HepG2 (cell line): ENCODE data around the gene VPS37D. TPM values are rescaled to one million over a fixed set of nuclear protein-coding genes. Genes with fewer than 3 reads are reported as not detected.
A peak's percentile ranks its signal among the peaks of the same experiment; 100 is the strongest.

Experiments
- ARHGAP35 ChIP-seq: sonication (generic); formaldehyde crosslinking; IDR thresholded peaks from 2 replicates; pipeline ENCODE4 v1.9.0; 2022; ENCODE audit warnings: mild to moderate bottlenecking, inconsistent platforms, moderate library complexity, missing genetic modification reagents, borderline replicate concordance
- BCL3 ChIP-seq: sonication (generic); formaldehyde crosslinking; IDR thresholded peaks from 2 replicates; pipeline ENCODE4 v1.5.1; 2020; ENCODE audit warnings: mild to moderate bottlenecking, missing genetic modification reagents, moderate library complexity
- CEBPZ ChIP-seq: IDR thresholded peaks from 2 replicates; pipeline ENCODE4 v1.6.1; 2012; ENCODE audit warnings: low read length, improper control_type of control experiment
- KDM5B ChIP-seq: sonication (generic); formaldehyde crosslinking; IDR thresholded peaks from 2 replicates; pipeline ENCODE4 v1.4.0; 2020; ENCODE audit warnings: missing genetic modification reagents, mild to moderate bottlenecking, borderline replicate concordance
- SOX5 ChIP-seq: IDR thresholded peaks from 2 replicates; pipeline ENCODE4 v1.6.1; 2016; ENCODE audit warnings: borderline replicate concordance
- SP140L ChIP-seq: sonication (generic); formaldehyde crosslinking; IDR thresholded peaks from 2 replicates; pipeline ENCODE4 v1.4.0; 2020; ENCODE audit warnings: missing genetic modification reagents, borderline replicate concordance
- ZFP36L1 ChIP-seq: sonication (generic); formaldehyde crosslinking; IDR thresholded peaks from 2 replicates; pipeline ENCODE4 v1.8.0; 2022; ENCODE audit warnings: mild to moderate bottlenecking, missing genetic modification reagents, moderate library complexity
- ZNF256 ChIP-seq: sonication (generic); formaldehyde crosslinking; conservative IDR thresholded peaks from 2 replicates; pipeline ENCODE4 v1.4.0; 2020; ENCODE audit warnings: missing genetic modification reagents
- ZNF260 ChIP-seq: sonication (generic); formaldehyde crosslinking; IDR thresholded peaks from 2 replicates; pipeline ENCODE4 v1.4.0; 2020; ENCODE audit warnings: missing genetic modification reagents, low read depth, mild to moderate bottlenecking, borderline replicate concordance
- ZNF552 ChIP-seq: sonication (generic); formaldehyde crosslinking; IDR thresholded peaks from 2 replicates; pipeline ENCODE4 v1.9.0; 2022; ENCODE audit warnings: missing genetic modification reagents, mild to moderate bottlenecking, borderline replicate concordance
- ZNF883 ChIP-seq: sonication (generic); formaldehyde crosslinking; IDR thresholded peaks from 2 replicates; pipeline ENCODE4 v1.5.1; 2020; ENCODE audit warnings: mild to moderate bottlenecking, missing genetic modification reagents; ENCODE audit errors: not compliant biosample characterization
- polyA plus RNA-seq, 8 experiments: library from polyadenylated mRNA; depleted of rRNA in 3 of 8; stranded (reverse) in 7 of 8; unstranded in 1 of 8; fragments of >200 nt; fragmentation: Illumina TruSeq in 4 of 8; extraction: Trizol in 4 of 8; gene quantifications; 2 replicates each; pipeline versions ENCODE4 v1.2.1 to v1.2.3, GENCODE V29; 2011 to 2016; ENCODE audit warnings: low read depth in 4 of 8, missing spikeins in 1 of 8, mixed read lengths in 1 of 8; ENCODE audit not compliant: insufficient read depth in 1 of 8
- total RNA-seq, 5 experiments: library from RNA; depleted of rRNA; stranded (reverse); fragments of >200 nt; fragmentation: Illumina TruSeq; extraction: Trizol; gene quantifications; 2 replicates each; pipeline ENCODE4 v1.2.3, GENCODE V29; 2016; ENCODE audit warnings: low read depth in 1 of 5
- TF ChIP-seq, protein P1 (sequence below): sonication (generic); formaldehyde crosslinking; IDR thresholded peaks from 2 replicates; pipeline ENCODE4 v1.4.0; 2020; ENCODE audit warnings: missing genetic modification reagents, mild to moderate bottlenecking, borderline replicate concordance
- TF ChIP-seq, protein P2 (sequence below), 2 experiments: sonication (generic) in 1 of 2; formaldehyde crosslinking in 1 of 2; IDR thresholded peaks; 2 replicates each; pipeline versions ENCODE4 v1.4.0 to v1.6.1; 2018 to 2020; ENCODE audit warnings: missing genetic modification reagents in 2 of 2, borderline replicate concordance in 1 of 2, low read depth in 1 of 2, mild to moderate bottlenecking in 1 of 2, missing biosample characterization in 1 of 2
- TF ChIP-seq, protein P3 (sequence below): IDR thresholded peaks from 2 replicates; pipeline ENCODE4 v1.6.1; 2016; ENCODE audit warnings: mild to moderate bottlenecking

The VPS37D gene
- total and polyA plus RNA-seq, 2 of the 13 experiments (the other 11 are each of a cell fraction or from before 2014, with no cell fraction given), result 3.8 to 6.3 TPM

- TF ChIP-seq, protein P1, sequence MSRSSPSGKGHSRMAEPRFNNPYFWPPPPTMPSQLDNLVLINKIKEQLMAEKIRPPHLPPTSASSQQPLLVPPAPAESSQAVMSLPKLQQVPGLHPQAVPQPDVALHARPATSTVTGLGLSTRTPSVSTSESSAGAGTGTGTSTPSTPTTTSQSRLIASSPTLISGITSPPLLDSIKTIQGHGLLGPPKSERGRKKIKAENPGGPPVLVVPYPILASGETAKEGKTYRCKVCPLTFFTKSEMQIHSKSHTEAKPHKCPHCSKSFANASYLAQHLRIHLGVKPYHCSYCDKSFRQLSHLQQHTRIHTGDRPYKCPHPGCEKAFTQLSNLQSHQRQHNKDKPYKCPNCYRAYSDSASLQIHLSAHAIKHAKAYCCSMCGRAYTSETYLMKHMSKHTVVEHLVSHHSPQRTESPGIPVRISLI (CRISPR knock-in tag), result no peak
- TF ChIP-seq BCL3 (CRISPR knock-in tag), result no peak
- 0 out of 2 replicates have a peak, but pooled peaks have one; percentile 40 for TF ChIP-seq SP140L (CRISPR knock-in tag)
- TF ChIP-seq, protein P2, sequence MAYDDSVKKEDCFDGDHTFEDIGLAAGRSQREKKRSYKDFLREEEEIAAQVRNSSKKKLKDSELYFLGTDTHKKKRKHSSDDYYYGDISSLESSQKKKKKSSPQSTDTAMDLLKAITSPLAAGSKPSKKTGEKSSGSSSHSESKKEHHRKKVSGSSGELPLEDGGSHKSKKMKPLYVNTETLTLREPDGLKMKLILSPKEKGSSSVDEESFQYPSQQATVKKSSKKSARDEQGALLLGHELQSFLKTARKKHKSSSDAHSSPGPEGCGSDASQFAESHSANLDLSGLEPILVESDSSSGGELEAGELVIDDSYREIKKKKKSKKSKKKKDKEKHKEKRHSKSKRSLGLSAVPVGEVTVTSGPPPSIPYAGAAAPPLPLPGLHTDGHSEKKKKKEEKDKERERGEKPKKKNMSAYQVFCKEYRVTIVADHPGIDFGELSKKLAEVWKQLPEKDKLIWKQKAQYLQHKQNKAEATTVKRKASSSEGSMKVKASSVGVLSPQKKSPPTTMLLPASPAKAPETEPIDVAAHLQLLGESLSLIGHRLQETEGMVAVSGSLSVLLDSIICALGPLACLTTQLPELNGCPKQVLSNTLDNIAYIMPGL (CRISPR knock-in tag; IDR thresholded peaks at IDR 0.05; ENCODE audit: borderline replicate concordance in 1 of 2, low read depth in 1 of 2), result peak in 1 of 2 experiments; percentile 60; a peak in 2 of 4 replicates
- TF ChIP-seq KDM5B, result peak; percentile 80; the same call in 1 of the 2 replicates
- TF ChIP-seq, protein P3, sequence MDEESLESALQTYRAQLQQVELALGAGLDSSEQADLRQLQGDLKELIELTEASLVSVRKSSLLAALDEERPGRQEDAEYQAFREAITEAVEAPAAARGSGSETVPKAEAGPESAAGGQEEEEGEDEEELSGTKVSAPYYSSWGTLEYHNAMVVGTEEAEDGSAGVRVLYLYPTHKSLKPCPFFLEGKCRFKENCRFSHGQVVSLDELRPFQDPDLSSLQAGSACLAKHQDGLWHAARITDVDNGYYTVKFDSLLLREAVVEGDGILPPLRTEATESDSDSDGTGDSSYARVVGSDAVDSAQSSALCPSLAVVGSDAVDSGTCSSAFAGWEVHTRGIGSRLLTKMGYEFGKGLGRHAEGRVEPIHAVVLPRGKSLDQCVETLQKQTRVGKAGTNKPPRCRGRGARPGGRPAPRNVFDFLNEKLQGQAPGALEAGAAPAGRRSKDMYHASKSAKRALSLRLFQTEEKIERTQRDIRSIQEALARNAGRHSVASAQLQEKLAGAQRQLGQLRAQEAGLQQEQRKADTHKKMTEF (CRISPR knock-in tag), result peak; percentile 55
- TF ChIP-seq ZFP36L1 (CRISPR knock-in tag), result peak; percentile 82; the same call in 1 of the 2 replicates
- TF ChIP-seq SOX5, result no peak
- TF ChIP-seq ZNF883 (CRISPR knock-in tag), result peak; percentile 56
- no peak for TF ChIP-seq ZNF552 (CRISPR knock-in tag)
- no peak for TF ChIP-seq CEBPZ
- TF ChIP-seq ARHGAP35 (CRISPR knock-in tag), result no peak
- TF ChIP-seq ZNF256 (CRISPR knock-in tag), result peak; percentile 79; the same call in 1 of the 2 replicates
- no peak for TF ChIP-seq ZNF260 (CRISPR knock-in tag)
These were observed 15.6 kb downstream of the VPS37D start, which contains the start of the genes BUD23 and DNAJC30 (continued) for GRCh38 chr7:73683056-73683787.
